Activated CD8-positive, alpha-beta memory T cell treated with anti-CD3 and anti-CD28 coated beads for 1 hour (primary cell): ENCODE data around the gene TOMM20.

Source experiments
- DNase-seq, 2 donors: peaks; one replicate each; pipeline ENCODE4 v3.0.0-alpha.2; 2020; ENCODE audit warnings: low read depth in 1 of 2; ENCODE audit errors: extremely low read depth in 1 of 2

TOMM20 gene

DNA sequence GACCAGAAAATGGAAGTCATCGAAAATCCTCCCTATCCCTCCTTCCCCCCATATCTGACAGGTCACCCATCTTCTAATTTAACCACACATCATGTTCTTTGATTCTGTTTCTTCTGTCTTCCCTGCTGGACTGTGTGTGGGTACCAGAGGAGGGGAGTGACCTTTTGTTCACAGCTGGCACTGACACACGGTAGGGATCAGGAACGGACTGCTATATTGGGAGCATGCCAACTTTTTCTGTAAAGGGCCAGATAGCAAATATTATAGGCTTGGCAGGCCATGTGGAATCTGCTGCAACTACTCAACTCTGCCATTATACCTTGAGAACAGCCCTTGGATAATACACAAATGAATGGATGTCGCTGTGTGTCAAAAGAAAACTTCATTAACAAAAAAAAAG, 7.5 kb upstream of the TOMM20 start:
- no peak for DNase-seq

- no peak for DNase-seq
Observed at GRCh38 chr1:235134171-235134570, 5.5 kb upstream of the TOMM20 start.

GRCh38 chr1:235133086-235133485, 4.4 kb upstream of the TOMM20 start:
- DNase-seq, result no peak

- DNase-seq, result no peak
Observed at GRCh38 chr1:235131961-235132360, 3.3 kb upstream of the TOMM20 start.

DNA sequence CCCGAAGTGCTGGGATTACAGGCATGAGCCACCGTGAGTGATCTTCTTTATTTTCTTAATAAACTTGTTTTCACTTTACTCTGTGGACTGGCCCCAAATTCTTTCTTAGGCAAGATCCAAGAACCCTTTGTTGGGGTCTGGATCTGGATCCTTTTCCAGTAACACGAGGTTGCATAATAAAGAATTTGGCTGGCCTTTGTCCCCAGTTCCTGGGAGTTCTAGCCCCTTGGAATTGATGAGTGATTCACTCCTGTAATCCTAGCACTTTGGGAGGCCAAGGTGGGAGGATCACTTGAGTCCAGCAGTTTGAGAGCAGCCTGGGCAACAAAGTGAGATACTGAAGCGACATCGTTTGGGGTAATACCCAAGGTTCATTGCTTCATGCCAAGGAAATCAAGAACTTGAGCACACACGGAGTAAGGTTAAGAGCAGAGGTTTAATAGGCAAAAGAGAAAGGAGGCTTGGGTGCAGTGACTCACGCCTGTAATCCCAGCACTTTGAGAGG, 2.2 kb upstream of the TOMM20 start:
- no peak for DNase-seq

DNA sequence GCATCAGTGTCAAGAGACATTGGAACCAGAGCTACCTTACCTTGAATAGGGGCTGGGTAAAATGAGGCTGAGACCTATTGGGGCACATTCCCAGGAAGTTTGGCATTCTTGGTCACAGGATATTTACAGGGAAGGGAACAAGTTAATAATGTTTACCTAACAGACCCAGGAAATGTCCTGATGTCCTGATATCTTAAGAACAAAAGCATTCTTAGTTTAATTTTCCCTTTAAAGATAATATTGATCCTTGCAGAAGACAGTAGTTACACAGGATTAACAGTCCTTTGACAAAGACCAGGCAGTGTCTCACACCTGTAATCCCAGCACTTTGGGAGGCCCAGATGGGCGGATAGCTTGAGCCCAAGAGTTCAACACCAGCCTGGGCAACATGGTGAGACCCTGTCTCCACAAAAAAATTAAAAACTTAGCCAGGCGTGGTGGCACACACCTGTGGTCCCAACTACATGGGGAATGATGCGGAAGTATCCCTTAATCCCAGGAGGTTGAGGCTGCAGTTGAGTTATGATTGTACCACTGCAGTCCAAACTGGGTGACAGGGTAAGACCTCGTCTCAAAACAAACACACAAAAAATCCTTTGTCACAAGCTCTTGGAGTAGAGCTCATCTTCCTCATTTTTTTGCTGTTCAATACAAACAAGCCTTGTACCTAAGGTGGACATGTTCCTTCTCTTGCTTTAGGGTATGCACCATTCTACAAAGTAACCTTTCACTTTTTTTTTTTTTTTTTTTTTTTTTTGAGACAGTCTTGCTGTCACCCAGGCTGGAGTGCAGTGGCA, 1.3 kb upstream of the TOMM20 start:
- DNase-seq, result no peak

DNA sequence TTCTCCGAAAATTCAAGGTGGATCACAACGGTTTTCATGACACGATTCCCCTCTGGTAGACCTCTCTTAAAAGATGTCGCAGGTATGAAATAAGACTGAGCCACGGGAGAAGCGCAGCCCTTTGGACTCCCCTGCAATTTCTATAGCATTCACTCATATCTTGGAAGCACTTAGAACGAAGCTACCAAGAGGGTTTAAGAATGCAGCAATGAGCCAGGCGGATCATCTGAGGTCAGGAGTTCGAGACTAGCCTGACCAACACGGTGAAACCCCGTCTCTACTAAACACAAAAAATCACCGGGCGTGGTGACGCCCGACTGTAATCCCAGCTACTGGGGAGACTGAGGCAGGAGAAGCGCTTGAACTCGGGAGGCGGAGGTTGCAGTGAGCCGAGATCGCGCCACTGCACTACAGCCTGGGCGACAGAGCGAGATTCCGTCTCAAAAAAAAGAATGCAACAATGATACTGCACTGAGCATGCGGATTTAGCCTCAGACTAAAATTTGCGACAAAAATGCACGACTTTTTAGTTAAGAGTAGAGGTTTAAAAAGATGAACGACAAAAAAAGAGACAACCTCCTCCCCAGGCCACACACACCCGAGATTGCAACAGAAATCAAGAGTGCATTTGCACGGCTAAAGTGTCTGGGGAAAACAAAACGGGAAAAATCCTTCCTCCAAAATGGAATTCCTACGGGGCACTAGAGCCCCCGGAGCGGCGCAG, 743 bp downstream of the TOMM20 start:
- DNase-seq, result no peak

DNA sequence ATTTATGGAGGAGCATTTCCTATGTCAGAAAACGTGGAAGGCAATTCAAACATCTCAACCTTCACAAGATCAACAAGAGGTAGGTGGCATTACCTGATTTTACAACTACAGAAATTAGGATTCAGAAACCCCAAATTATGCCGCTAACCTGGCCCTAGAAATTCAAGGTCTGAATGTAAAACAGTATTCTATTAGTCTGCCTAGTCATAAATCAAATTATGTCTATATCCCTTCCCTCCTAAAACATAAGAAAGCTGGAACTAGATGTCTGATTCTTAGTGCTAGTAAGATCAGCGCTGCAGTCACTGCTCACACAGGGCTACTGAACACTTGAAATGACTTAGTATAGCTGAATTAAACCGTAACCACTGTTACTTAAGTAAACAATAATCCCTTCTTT, 1.4 kb downstream of the TOMM20 start:
- DNase-seq, result no peak

- DNase-seq, result no peak
Observed at GRCh38 chr1:235124665-235125064, 4.0 kb downstream of the TOMM20 start.

GRCh38 chr1:235124111-235124510, 4.5 kb downstream of the TOMM20 start:
- no peak for DNase-seq

- no peak for DNase-seq
Observed at GRCh38 chr1:235122348-235122747, 6.3 kb downstream of the TOMM20 start.

- DNase-seq, result no peak
Observed at GRCh38 chr1:235113183-235113917, 15.3 kb downstream of the TOMM20 start.

- no peak for DNase-seq
Observed at GRCh38 chr1:235112297-235113182, 16.1 kb downstream of the TOMM20 start.

DNA sequence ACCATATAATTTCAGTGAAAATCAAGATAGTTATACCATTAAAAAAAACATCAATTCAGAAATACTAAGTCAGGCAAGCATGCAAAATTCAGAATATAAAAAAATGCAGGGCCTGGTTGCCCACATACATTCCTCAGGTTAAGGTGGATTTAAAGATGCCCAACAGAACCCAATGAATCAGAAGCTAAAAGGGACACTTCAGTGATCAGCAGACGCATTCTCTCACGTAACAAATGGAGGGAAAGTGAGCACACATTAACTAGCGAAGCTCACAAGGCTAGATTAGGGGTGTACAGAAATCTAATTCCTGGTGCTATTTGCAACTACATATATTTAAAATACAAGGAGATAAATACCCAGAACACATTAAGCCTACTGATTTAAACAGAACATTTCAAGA, 17.5 kb downstream of the TOMM20 start:
- no peak for DNase-seq

DNA sequence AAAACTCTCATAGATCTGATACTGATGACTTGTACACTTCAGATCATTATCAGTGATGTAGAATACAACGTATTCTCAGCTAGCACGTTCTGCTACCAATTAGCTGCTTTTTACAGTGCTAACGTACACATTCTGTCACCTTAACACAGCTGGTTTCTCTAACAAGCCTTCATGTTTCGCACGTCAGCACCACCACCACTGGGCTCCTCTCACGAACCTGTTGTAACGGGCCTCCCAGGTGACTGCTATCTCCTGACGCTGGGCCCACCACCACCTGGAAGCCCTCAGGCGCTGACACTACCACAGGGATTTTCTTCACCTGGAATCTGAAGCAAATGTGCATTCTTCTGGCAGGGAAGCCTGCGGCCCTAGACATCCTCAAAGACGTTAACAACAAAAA, 19.8 kb downstream of the TOMM20 start:
- DNase-seq, result no peak

DNA sequence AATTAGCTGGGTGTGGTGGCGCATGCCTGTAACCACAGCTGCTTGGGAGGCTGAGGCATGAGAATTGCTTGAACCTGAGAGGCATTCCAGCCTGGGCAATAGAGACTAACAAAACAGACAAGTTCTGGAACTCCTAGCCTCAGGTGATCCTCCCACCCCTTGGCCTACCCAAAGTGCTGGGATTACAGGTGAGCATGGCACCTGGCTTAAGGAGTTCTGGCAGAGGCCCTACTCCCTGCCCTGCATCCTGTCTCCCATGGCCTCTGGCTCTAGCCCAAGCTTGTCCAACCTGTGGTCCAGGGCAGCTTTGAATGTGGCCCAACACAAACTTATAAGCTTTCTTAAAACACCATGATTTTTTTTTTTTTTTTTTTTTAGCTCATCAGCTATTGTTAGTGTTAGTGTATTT, 20.4 kb downstream of the TOMM20 start:
- no peak for DNase-seq

DNA sequence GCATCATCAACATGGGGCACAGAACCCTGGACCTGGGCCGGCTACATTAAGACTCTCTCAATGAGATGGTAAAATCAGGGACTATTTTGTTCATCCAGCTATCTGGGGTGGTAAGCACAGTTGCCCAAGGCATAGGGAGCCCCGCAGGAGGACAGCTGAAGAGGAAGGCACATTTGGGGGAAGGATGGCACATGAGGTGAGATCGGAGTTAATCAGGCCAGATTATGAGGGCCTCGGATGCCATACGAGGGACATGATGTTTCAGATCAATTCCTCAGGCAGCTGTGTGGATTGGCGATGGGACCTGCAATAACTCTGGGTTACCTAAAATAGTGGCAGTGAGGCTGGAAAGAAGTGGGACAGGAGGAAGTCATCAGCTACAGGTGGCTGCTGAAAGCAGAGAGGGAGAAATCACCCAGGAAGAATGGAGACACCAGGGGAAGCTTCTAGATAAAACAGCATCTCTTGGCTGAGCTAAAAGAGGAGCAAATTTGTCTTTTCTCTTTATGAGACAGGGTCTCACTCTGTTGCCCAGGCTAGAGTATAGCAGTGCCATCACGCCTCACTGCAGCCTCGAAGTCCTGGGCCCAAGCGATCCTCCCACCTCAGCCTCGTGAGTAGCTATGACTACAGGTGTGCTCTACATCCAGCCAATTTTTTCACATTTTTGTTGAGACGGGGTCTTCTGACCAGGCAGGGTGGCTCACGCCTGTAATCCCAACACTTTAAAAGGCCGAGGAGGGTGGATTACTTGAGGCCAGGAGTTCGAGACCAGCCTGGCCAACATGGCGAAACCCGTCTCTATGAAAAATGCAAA, 21.1 kb downstream of the TOMM20 start:
- DNase-seq, result no peak

GRCh38 chr1:235106457-235106856, 22.2 kb downstream of the TOMM20 start:
- no peak for DNase-seq
